Endothelial cell of umbilical vein (primary cell): ENCODE results near the gene C19orf85.

ENCODE experiments used
- EZH2 ChIP-seq: IDR thresholded peaks from 2 replicates; pipeline ENCODE4 v1.6.1; 2012; ENCODE audit warnings: borderline replicate concordance, low read depth, mild to moderate bottlenecking, moderate library complexity, low read length, inconsistent platforms; ENCODE audit not compliant: severe bottlenecking
- FOS ChIP-seq: IDR thresholded peaks from 2 replicates; pipeline ENCODE4 v1.6.1; 2011; ENCODE audit warnings: mild to moderate bottlenecking, low read length, moderate library complexity, borderline replicate concordance; ENCODE audit not compliant: insufficient read depth
- MYC ChIP-seq: IDR thresholded peaks from one replicate; pipeline ENCODE4 v1.6.1; 2011; ENCODE audit warnings: mild to moderate bottlenecking, low read depth, low read length
- POLR2A ChIP-seq: IDR thresholded peaks from 2 replicates; pipeline ENCODE4 v1.6.1; 2012; ENCODE audit warnings: low read depth, mild to moderate bottlenecking, control low read depth, low read length
- POLR2AphosphoS5 ChIP-seq: IDR thresholded peaks from 2 replicates; pipeline ENCODE4 v1.6.1; 2012; ENCODE audit warnings: low read depth, mild to moderate bottlenecking, control low read depth, low read length, moderate library complexity; ENCODE audit not compliant: insufficient read depth
- TF ChIP-seq, protein P1 (sequence below), 2 donors: IDR thresholded peaks; 1 replicate in 1 of 2; 2 replicates in 1 of 2; pipeline ENCODE4 v1.5.1; 2011; ENCODE audit warnings: low read length in 2 of 2, mild to moderate bottlenecking in 2 of 2, moderate library complexity in 2 of 2, control low read depth in 1 of 2, inconsistent platforms in 1 of 2, low read depth in 1 of 2; ENCODE audit not compliant: insufficient read depth in 1 of 2; ENCODE audit errors: extremely low read depth in 1 of 2
- TF ChIP-seq, protein P2 (sequence below): IDR thresholded peaks from 2 replicates; pipeline ENCODE4 v1.6.1; 2011; ENCODE audit not compliant: insufficient read depth, insufficient read length

DNA sequence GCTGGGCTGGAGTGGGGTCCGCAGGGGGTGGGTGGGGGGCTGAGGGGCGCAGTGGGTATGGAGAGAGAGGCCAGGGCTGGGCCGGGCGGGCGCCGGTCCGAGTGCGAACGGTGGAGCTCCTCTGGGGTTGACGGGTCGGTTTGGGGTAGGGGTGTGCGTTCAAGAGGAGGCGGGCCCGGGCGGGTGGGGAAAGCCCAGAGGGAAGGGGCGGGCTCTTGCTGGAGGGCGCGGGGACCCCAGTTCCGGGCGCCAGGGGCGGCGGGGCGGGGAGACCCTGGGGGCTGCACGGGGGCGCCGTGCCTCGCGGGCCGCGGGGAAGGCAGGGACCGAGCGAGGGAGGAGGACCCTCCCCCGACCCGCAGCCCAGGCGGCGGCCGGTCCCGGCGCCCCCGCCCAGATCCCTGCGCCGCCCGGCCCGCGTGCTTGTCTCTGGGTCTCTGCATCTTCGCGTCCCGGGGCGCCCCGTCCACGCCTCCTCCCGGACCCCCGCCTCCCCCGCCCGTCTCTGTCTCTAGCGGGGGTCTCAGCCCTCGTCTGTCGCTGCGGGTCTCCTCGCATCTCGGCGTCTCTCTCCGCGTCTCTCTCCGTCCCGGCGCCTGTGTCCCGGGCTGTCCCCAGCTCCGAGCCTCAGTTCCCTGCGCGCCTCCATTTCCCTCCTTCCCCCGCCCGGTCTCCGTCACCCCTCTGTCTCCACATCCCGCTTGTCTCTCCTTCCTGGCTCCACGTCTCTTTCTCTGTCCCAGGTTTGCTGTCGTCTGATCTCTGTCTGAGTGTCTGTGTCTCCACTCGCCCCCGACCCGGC lies 13.2 kb downstream of the C19orf85 start:
- TF ChIP-seq, protein P1, sequence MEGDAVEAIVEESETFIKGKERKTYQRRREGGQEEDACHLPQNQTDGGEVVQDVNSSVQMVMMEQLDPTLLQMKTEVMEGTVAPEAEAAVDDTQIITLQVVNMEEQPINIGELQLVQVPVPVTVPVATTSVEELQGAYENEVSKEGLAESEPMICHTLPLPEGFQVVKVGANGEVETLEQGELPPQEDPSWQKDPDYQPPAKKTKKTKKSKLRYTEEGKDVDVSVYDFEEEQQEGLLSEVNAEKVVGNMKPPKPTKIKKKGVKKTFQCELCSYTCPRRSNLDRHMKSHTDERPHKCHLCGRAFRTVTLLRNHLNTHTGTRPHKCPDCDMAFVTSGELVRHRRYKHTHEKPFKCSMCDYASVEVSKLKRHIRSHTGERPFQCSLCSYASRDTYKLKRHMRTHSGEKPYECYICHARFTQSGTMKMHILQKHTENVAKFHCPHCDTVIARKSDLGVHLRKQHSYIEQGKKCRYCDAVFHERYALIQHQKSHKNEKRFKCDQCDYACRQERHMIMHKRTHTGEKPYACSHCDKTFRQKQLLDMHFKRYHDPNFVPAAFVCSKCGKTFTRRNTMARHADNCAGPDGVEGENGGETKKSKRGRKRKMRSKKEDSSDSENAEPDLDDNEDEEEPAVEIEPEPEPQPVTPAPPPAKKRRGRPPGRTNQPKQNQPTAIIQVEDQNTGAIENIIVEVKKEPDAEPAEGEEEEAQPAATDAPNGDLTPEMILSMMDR (IDR thresholded peaks at IDR 0.05; ENCODE audit: extremely low read depth in 1 of 2, insufficient read depth in 1 of 2, low read depth in 1 of 2, low read length in 2 of 2) = no peak
- TF ChIP-seq EZH2 = peak; percentile 92
- TF ChIP-seq POLR2A = no peak
- TF ChIP-seq POLR2AphosphoS5 = no peak
- no peak for TF ChIP-seq MYC
- TF ChIP-seq, protein P2, sequence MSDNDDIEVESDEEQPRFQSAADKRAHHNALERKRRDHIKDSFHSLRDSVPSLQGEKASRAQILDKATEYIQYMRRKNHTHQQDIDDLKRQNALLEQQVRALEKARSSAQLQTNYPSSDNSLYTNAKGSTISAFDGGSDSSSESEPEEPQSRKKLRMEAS = no peak
- no peak for TF ChIP-seq FOS
